Endothelial cell of umbilical vein (primary cell): ENCODE results near the gene CACNA1B. TPM values are rescaled to one million over a fixed set of nuclear protein-coding genes. Genes with fewer than 3 reads are reported as not detected.

Experiments
- BruUV-seq: library from RNA; stranded (reverse); fragments of 400-500 nt; replicated peaks from 2 replicates; lab custom pipeline; 2021; lab: Mats Ljungman, UMichigan
- CTCF ChIA-PET: fragments of 300-600, 350-600 bp; sonication (Branson Sonifier 250); formaldehyde crosslinking; loops from one replicate; lab custom pipeline; 2021; ENCODE audit warnings: antibody characterized with exemption, inconsistent platforms; lab: Charles Lee
- POLR2A ChIA-PET: fragments of 300-600, 350-600 bp; sonication (Branson Sonifier 250); formaldehyde crosslinking; loops from one replicate; lab custom pipeline; 2021; ENCODE audit warnings: antibody characterized with exemption, inconsistent platforms; lab: Charles Lee
- DNase-seq: peaks from one replicate; pipeline ENCODE4 v3.0.0-alpha.2; 2011; ENCODE audit warnings: low read depth, low spot score
- FAIRE-seq: peaks from 2 replicates; lab custom pipeline; 2011; peaks lifted over from hg19 to GRCh38; lab: Jason Lieb, UNC
- H2AFZ ChIP-seq: 2 replicates; pipeline ENCODE4 v1.6.0; 2012; ENCODE audit warnings: low read depth, low read length, control low read depth, inconsistent platforms
- H3K27ac ChIP-seq: 2 replicates; pipeline ENCODE4 v1.5.1; 2011; ENCODE audit warnings: low read depth, mild to moderate bottlenecking, control low read depth, low read length, moderate library complexity; ENCODE audit not compliant: insufficient read depth
- H3K27me3 ChIP-seq, 2 experiments: 2 replicates each; pipeline versions ENCODE4 v1.6.0 to v1.6.1; 2011; ENCODE audit warnings: low read length in 2 of 2, mixed read lengths in 1 of 2; ENCODE audit not compliant: control insufficient read depth in 2 of 2, insufficient read depth in 2 of 2
- H3K36me3 ChIP-seq, 2 experiments: 2 replicates in 1 of 2; 3 replicates in 1 of 2; pipeline ENCODE4 v1.5.1; 2011; ENCODE audit warnings: low read length in 2 of 2, mild to moderate bottlenecking in 1 of 2, moderate library complexity in 1 of 2; ENCODE audit not compliant: control insufficient read depth in 2 of 2, insufficient read depth in 2 of 2; ENCODE audit errors: extremely low read depth in 1 of 2
- H3K4me1 ChIP-seq: 3 replicates; pipeline ENCODE4 v1.5.1; 2011; ENCODE audit warnings: mild to moderate bottlenecking, low read length; ENCODE audit not compliant: control insufficient read depth, insufficient read depth; ENCODE audit errors: extremely low read depth
- H3K4me2 ChIP-seq: 2 replicates; pipeline ENCODE4 v1.6.1; 2011; ENCODE audit warnings: low read length, control low read depth, mixed read lengths; ENCODE audit not compliant: insufficient read depth
- H3K4me3 ChIP-seq, 3 experiments: fragments of 200-600 bp in 1 of 3; sonication (generic), shearing (Covaris generic) in 1 of 3; replicated peaks in 1 of 3; 2 replicates each; pipeline ENCODE4 v1.5.1; 2011 to 2016; ENCODE audit warnings: control low read depth in 3 of 3, low read length in 3 of 3, mild to moderate bottlenecking in 2 of 3, inconsistent platforms in 1 of 3, low read depth in 1 of 3, moderate library complexity in 1 of 3; ENCODE audit not compliant: insufficient read depth in 1 of 3
- H3K79me2 ChIP-seq: 2 replicates; pipeline ENCODE4 v1.6.0; 2012; ENCODE audit warnings: low read length, inconsistent platforms; ENCODE audit not compliant: control insufficient read depth, insufficient read depth
- H3K9ac ChIP-seq: replicated peaks from 2 replicates; pipeline ENCODE3; 2011; ENCODE audit warnings: low read length, control low read depth; ENCODE audit not compliant: insufficient read depth; ENCODE audit errors: extremely low read depth
- H3K9me1 ChIP-seq: replicated peaks from 3 replicates; pipeline ENCODE4 v1.6.0; 2011; ENCODE audit warnings: mild to moderate bottlenecking, low read length; ENCODE audit not compliant: control insufficient read depth, insufficient read depth; ENCODE audit errors: extremely low read depth
- H3K9me3 ChIP-seq: replicated peaks from 2 replicates; pipeline ENCODE4 v1.5.1; 2012; ENCODE audit warnings: low read length, inconsistent platforms; ENCODE audit not compliant: control insufficient read depth, insufficient read depth
- H4K20me1 ChIP-seq: replicated peaks from 2 replicates; pipeline ENCODE3; 2011; ENCODE audit warnings: mild to moderate bottlenecking, low read length; ENCODE audit not compliant: control insufficient read depth, insufficient read depth; ENCODE audit errors: extremely low read depth
- EZH2 ChIP-seq: IDR thresholded peaks from 2 replicates; pipeline ENCODE4 v1.6.1; 2012; ENCODE audit warnings: borderline replicate concordance, low read depth, mild to moderate bottlenecking, moderate library complexity, low read length, inconsistent platforms; ENCODE audit not compliant: severe bottlenecking
- FOS ChIP-seq: IDR thresholded peaks from 2 replicates; pipeline ENCODE4 v1.6.1; 2011; ENCODE audit warnings: mild to moderate bottlenecking, low read length, moderate library complexity, borderline replicate concordance; ENCODE audit not compliant: insufficient read depth
- GATA2 ChIP-seq: IDR thresholded peaks from 2 replicates; pipeline ENCODE4 v1.7.0; 2011; ENCODE audit warnings: low read depth, mild to moderate bottlenecking, moderate library complexity, mixed read lengths, low read length; ENCODE audit not compliant: insufficient read length, insufficient read depth
- JUN ChIP-seq: IDR thresholded peaks from 2 replicates; pipeline ENCODE4 v1.6.1; 2011; ENCODE audit warnings: borderline replicate concordance, low read depth; ENCODE audit not compliant: insufficient read length, insufficient read depth
- MYC ChIP-seq: IDR thresholded peaks from one replicate; pipeline ENCODE4 v1.6.1; 2011; ENCODE audit warnings: mild to moderate bottlenecking, low read depth, low read length
- POLR2A ChIP-seq: IDR thresholded peaks from 2 replicates; pipeline ENCODE4 v1.6.1; 2012; ENCODE audit warnings: low read depth, mild to moderate bottlenecking, control low read depth, low read length
- POLR2AphosphoS5 ChIP-seq: IDR thresholded peaks from 2 replicates; pipeline ENCODE4 v1.6.1; 2012; ENCODE audit warnings: low read depth, mild to moderate bottlenecking, control low read depth, low read length, moderate library complexity; ENCODE audit not compliant: insufficient read depth
- dilution Hi-C: fragments of 300-500 bp; cut with MboI; formaldehyde crosslinking; loops from one replicate; pipeline ENCODE4 v1.15.0; 2019; ENCODE audit warnings: low sequenced_read_pairs; ENCODE audit not compliant: extremely low pct_ligation_motif_present
- intact Hi-C: fragments of 100-400 bp; cut with micrococcal nuclease; formaldehyde crosslinking; loops from one replicate; pipeline ENCODE4 v1.10.0; 2022
- polyA plus RNA-seq, 4 experiments: library from polyadenylated mRNA; depleted of rRNA in 3 of 4; stranded (reverse) in 3 of 4; unstranded in 1 of 4; fragments of >200 nt; gene quantifications; 2 replicates each; pipeline versions ENCODE4 v1.2.1 to v1.2.3, GENCODE V29; 2011 to 2012; ENCODE audit warnings: missing spikeins in 1 of 4
- total RNA-seq: library from RNA; stranded (reverse); gene quantifications from 2 replicates; pipeline ENCODE4 v1.2.3, GENCODE V29; 2021
- TF ChIP-seq, protein P1 (sequence below), 2 donors: IDR thresholded peaks; 1 replicate in 1 of 2; 2 replicates in 1 of 2; pipeline ENCODE4 v1.5.1; 2011; ENCODE audit warnings: low read length in 2 of 2, mild to moderate bottlenecking in 2 of 2, moderate library complexity in 2 of 2, control low read depth in 1 of 2, inconsistent platforms in 1 of 2, low read depth in 1 of 2; ENCODE audit not compliant: insufficient read depth in 1 of 2; ENCODE audit errors: extremely low read depth in 1 of 2
- TF ChIP-seq, protein P2 (sequence below): IDR thresholded peaks from 2 replicates; pipeline ENCODE4 v1.6.1; 2011; ENCODE audit not compliant: insufficient read depth, insufficient read length

The CACNA1B gene
- total and polyA plus RNA-seq, 2 donors (not counting 3 experiments of a cell fraction or from before 2014, with no cell fraction given) = 0.11 to 0.41 TPM

DNA sequence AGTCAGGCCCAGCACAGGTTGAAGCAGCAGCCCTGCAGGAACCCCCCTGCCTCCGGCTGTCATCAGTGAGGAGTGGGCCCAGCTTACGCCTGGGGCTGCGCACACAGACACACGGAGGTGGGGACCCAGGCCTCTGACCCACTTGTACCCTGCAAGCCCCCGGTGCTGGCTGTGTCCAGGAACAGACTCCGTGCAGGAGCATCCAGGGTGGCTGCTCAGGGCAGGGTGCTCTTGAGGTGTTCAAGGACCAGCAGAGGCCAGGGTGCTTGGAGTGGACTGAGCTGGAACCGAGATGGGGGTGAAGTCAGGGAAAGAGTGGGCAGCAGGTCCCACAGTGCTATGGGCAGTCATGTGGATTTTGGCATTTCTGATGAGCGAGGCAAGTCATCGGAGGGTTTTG, 199.5 kb downstream of the CACNA1B start:
- FAIRE-seq (no peak), DNase-seq (no peak)
- dilution Hi-C loops (no loop called here), intact Hi-C loops (no loop called here)
- BruUV-seq = no TSS peak
- no peak overlapping the region for H3K4me2 ChIP-seq
- ChIA-PET POLR2A (no interaction called here), CTCF (no interaction called here)
- H3K27me3 ChIP-seq = no peaks in the 10 kb centered on the region
- TF ChIP-seq GATA2 (no peak), EZH2 (no peak), MYC (no peak), JUN (no peak), POLR2AphosphoS5 (no peak), POLR2A (no peak), FOS (no peak)
- TF ChIP-seq, protein P1, sequence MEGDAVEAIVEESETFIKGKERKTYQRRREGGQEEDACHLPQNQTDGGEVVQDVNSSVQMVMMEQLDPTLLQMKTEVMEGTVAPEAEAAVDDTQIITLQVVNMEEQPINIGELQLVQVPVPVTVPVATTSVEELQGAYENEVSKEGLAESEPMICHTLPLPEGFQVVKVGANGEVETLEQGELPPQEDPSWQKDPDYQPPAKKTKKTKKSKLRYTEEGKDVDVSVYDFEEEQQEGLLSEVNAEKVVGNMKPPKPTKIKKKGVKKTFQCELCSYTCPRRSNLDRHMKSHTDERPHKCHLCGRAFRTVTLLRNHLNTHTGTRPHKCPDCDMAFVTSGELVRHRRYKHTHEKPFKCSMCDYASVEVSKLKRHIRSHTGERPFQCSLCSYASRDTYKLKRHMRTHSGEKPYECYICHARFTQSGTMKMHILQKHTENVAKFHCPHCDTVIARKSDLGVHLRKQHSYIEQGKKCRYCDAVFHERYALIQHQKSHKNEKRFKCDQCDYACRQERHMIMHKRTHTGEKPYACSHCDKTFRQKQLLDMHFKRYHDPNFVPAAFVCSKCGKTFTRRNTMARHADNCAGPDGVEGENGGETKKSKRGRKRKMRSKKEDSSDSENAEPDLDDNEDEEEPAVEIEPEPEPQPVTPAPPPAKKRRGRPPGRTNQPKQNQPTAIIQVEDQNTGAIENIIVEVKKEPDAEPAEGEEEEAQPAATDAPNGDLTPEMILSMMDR (IDR thresholded peaks at IDR 0.05; ENCODE audit: extremely low read depth in 1 of 2, insufficient read depth in 1 of 2, low read depth in 1 of 2, low read length in 2 of 2) = no peak
- TF ChIP-seq, protein P2, sequence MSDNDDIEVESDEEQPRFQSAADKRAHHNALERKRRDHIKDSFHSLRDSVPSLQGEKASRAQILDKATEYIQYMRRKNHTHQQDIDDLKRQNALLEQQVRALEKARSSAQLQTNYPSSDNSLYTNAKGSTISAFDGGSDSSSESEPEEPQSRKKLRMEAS = no peak
- H3K9me3 ChIP-seq = peaks cover 2% of the 10 kb centered on the region
- no peak overlapping the region for H3K4me3 ChIP-seq
- H3K36me3 ChIP-seq = no peaks in the 10 kb centered on the region
- no peak overlapping the region for H2AFZ ChIP-seq
- no peak overlapping the region for H3K27ac ChIP-seq
- no peaks in the 10 kb centered on the region for H4K20me1 ChIP-seq
- H3K9me1 ChIP-seq = no peaks in the 10 kb centered on the region
- no peaks in the 10 kb centered on the region for H3K4me1 ChIP-seq
- H3K79me2 ChIP-seq = no peaks in the 10 kb centered on the region
- no peak overlapping the region for H3K9ac ChIP-seq
